Type B pancreatic cell (in vitro differentiated cells): ENCODE data around the gene DNAJB2. TPM values are rescaled to one million over a fixed set of nuclear protein-coding genes. Genes with fewer than 3 reads are reported as not detected.

Source experiments
- DNase-seq: peaks from one replicate; pipeline ENCODE4 v3.0.0; 2021; ENCODE audit warnings: mixed read lengths; ENCODE audit not compliant: unreplicated experiment; ENCODE audit errors: extremely low spot score
- H3K27ac Mint-ChIP-seq: 2 replicates; pipeline ENCODE4 v1.8.0; 2021; ENCODE audit warnings: mild to moderate bottlenecking, mixed read lengths
- H3K27me3 Mint-ChIP-seq: 2 replicates; pipeline ENCODE4 v1.8.0; 2021; ENCODE audit warnings: mixed read lengths
- H3K36me3 Mint-ChIP-seq: 2 replicates; pipeline ENCODE4 v1.8.0; 2021; ENCODE audit warnings: mixed read lengths
- H3K4me1 Mint-ChIP-seq: one replicate; pipeline ENCODE4 v1.8.0; 2021; ENCODE audit warnings: mixed read lengths; ENCODE audit not compliant: unreplicated experiment
- H3K4me3 Mint-ChIP-seq: 2 replicates; pipeline ENCODE4 v1.8.0; 2021; ENCODE audit warnings: mild to moderate bottlenecking, mixed read lengths
- H3K9me3 Mint-ChIP-seq: 2 replicates; pipeline ENCODE4 v1.8.0; 2021; ENCODE audit warnings: mixed read lengths
- CTCF ChIP-seq: fragments of 200-600 bp; sonication (generic); conservative IDR thresholded peaks from 2 replicates; pipeline ENCODE4 v1.5.0; 2021; ENCODE audit warnings: antibody characterized with exemption, mild to moderate bottlenecking
- total RNA-seq: library from RNA; stranded (reverse); gene quantifications from 2 replicates; pipeline ENCODE4 v1.2.1, GENCODE V29; 2021; ENCODE audit warnings: low replicate concordance

The DNAJB2 gene
- total RNA-seq, 1 donor from 2014 or later, result 68.5 TPM

- no peak for DNase-seq
- no peaks in the 10 kb centered on the region for H3K4me1 Mint-ChIP-seq
- H3K9me3 Mint-ChIP-seq, result no peaks in the 10 kb centered on the region
- no peak overlapping the region for H3K27ac Mint-ChIP-seq
- no peak overlapping the region for H3K4me3 Mint-ChIP-seq
- H3K27me3 Mint-ChIP-seq, result peaks cover 31% of the 10 kb centered on the region
- no peaks in the 10 kb centered on the region for H3K36me3 Mint-ChIP-seq
- no peak for TF ChIP-seq CTCF
Measured at GRCh38 chr2:219314804-219315468, 35.8 kb downstream of the DNAJB2 start.

- DNase-seq, result no peak
- Mint-ChIP-seq H3K4me1 (no peaks in the 10 kb centered on the region), H3K4me3 (no peak overlapping the region), H3K36me3 (no peaks in the 10 kb centered on the region), H3K27ac (no peak overlapping the region), H3K9me3 (no peaks in the 10 kb centered on the region), H3K27me3 (peaks cover 60% of the 10 kb centered on the region)
- TF ChIP-seq CTCF, result no peak
Measured at GRCh38 chr2:219323434-219323833, 44.3 kb downstream of the DNAJB2 start.

- no peak for TF ChIP-seq CTCF
- Mint-ChIP-seq H3K36me3 (no peaks in the 10 kb centered on the region), H3K4me1 (no peaks in the 10 kb centered on the region), H3K4me3 (no peak overlapping the region), H3K27ac (no peak overlapping the region), H3K9me3 (no peaks in the 10 kb centered on the region), H3K27me3 (peaks cover 76% of the 10 kb centered on the region)
- no peak for DNase-seq
Measured at GRCh38 chr2:219325136-219325535, 46.0 kb downstream of the DNAJB2 start.

- Mint-ChIP-seq H3K36me3 (no peaks in the 10 kb centered on the region), H3K9me3 (no peaks in the 10 kb centered on the region), H3K4me1 (no peaks in the 10 kb centered on the region), H3K4me3 (no peak overlapping the region), H3K27me3 (peaks cover 83% of the 10 kb centered on the region), H3K27ac (no peak overlapping the region)
- TF ChIP-seq CTCF, result no peak
- no peak for DNase-seq
Measured at GRCh38 chr2:219325657-219326315, 46.6 kb downstream of the DNAJB2 start.

GRCh38 chr2:219327719-219328118, 48.6 kb downstream of the DNAJB2 start:
- Mint-ChIP-seq H3K4me3 (no peak overlapping the region), H3K27ac (no peak overlapping the region), H3K27me3 (peaks cover 88% of the 10 kb centered on the region), H3K36me3 (no peaks in the 10 kb centered on the region), H3K9me3 (no peaks in the 10 kb centered on the region), H3K4me1 (no peaks in the 10 kb centered on the region)
- no peak for TF ChIP-seq CTCF
- DNase-seq, result no peak
